Aorta (tissue), 5 donors: ENCODE measurements around the gene FAM219B. TPM values are rescaled to one million over a fixed set of nuclear protein-coding genes. Genes with fewer than 3 reads are reported as not detected.
"Not testable (repeated sequence)": the region's sequence is repeated elsewhere in the genome, so short reads cannot be mapped to it uniquely, and the experiment has no call there.

ENCODE experiments used
- ATAC-seq: fragments of 200-7000 bp; cut with Tn5 transposase; one replicate; pipeline ENCODE4 v1.9.1; 2022; ENCODE audit warnings: moderate library complexity; ENCODE audit not compliant: low FRiP score
- DNase-seq, 2 donors: peaks; one replicate each; pipeline ENCODE4 v3.0.0-alpha.2; 2020
- H3K27ac ChIP-seq, 2 donors: one replicate each; pipeline ENCODE4 v1.5.1; 2013; ENCODE audit warnings: low read length in 2 of 2, mild to moderate bottlenecking in 2 of 2, moderate library complexity in 2 of 2, control low read depth in 1 of 2, inconsistent platforms in 1 of 2, low read depth in 1 of 2
- H3K27me3 ChIP-seq, 2 donors: one replicate each; pipeline ENCODE4 v1.6.1; 2013; ENCODE audit warnings: control low read depth in 1 of 2, low read length in 1 of 2, mild to moderate bottlenecking in 1 of 2, moderate library complexity in 1 of 2; ENCODE audit not compliant: insufficient read depth in 2 of 2, control insufficient read depth in 1 of 2
- H3K36me3 ChIP-seq, 2 donors: one replicate each; pipeline ENCODE4 v1.6.1; 2013; ENCODE audit warnings: control low read depth in 1 of 2, low read length in 1 of 2, mild to moderate bottlenecking in 1 of 2; ENCODE audit not compliant: insufficient read depth in 2 of 2, control insufficient read depth in 1 of 2
- H3K4me1 ChIP-seq, 2 donors: one replicate each; pipeline ENCODE4 v1.6.1; 2013; ENCODE audit warnings: low read length in 2 of 2, control low read depth in 1 of 2, mild to moderate bottlenecking in 1 of 2, moderate library complexity in 1 of 2; ENCODE audit not compliant: insufficient read depth in 2 of 2, control insufficient read depth in 1 of 2
- H3K4me3 ChIP-seq, 2 donors: one replicate each; pipeline ENCODE4 v1.5.1; 2013; ENCODE audit warnings: low read length in 2 of 2, control low read depth in 1 of 2, mild to moderate bottlenecking in 1 of 2
- H3K9me3 ChIP-seq: one replicate; pipeline ENCODE4 v1.6.1; 2013; ENCODE audit warnings: mild to moderate bottlenecking, low read length; ENCODE audit not compliant: control insufficient read depth
- WGBS, 2 donors: extraction: QIAGEN DNeasy Blood & Tissue Kit; methylation state at CpG; one replicate each; pipeline ENCODE4 v1.1.7; 2013; 5-methylcytosine and 5-hydroxymethylcytosine counted together
- intact Hi-C, 2 donors: fragments of 100-400 bp; cut with DNase I; formaldehyde crosslinking; loops; one replicate each; pipeline versions ENCODE4 v1.14.2 to v1.15.0; 2022
- polyA plus RNA-seq, 2 donors: library from polyadenylated mRNA; stranded (reverse); fragments of 200-250 nt; gene quantifications; one replicate each; pipeline ENCODE4 v1.2.3, GENCODE V29; 2013
- total RNA-seq, 2 donors: library from RNA; stranded (reverse); fragmentation: NEBNext Ultra II Directional; extraction: Animal tissue kit (Norgen Biotek cat#: 25700); gene quantifications; one replicate each; pipeline ENCODE4 v1.2.1, GENCODE V29; 2021
- donor health status: healthy with polysubstance abuse.
- donor health status: Bipolar disorder and iron deficiency.
- donor health status: DM: no; HTN: no; CAD: no.
- donor health status: DM: no; HTN: no; CAD: no.
- donor health status: DM: yes; HTN: yes; CAD: no.

Gene FAM219B
- total and polyA plus RNA-seq, 4 donors = 29.6 to 88.4 (median 62.9) TPM

GRCh38 chr15:74889883-74890664 is 16.6 kb downstream of the FAM219B start, which contains the start of gene MPI:
TSS of gene MPI (plus strand) at chr15:74890042. CDS start at chr15:74890074, 32 bp downstream.
- intact Hi-C loops = loop anchor here in 1 of 2 donors (10.0 kb wide), 1 partner anchor 45 kb away; the partner anchor contains the start of gene ULK3
- H3K27ac ChIP-seq = peak within 1 kb of the TSS in 1 of 2 donors; percentile 8
- DNase-seq (peak; percentile 92 to 95), ATAC-seq (peak; percentile 95)
- 1% methylated on average over 47 of the region's 47 CpGs for WGBS, 2 donors
- H3K9me3 ChIP-seq = no peaks in the 10 kb centered on the region
- H3K4me3 ChIP-seq = peak within 1 kb of the TSS; percentile 9 to 51
- H3K36me3 ChIP-seq = no peaks in the 10 kb centered on the region
- H3K27me3 ChIP-seq = no peaks in the 10 kb centered on the region
- no peaks in the 10 kb centered on the region for H3K4me1 ChIP-seq

DNA sequence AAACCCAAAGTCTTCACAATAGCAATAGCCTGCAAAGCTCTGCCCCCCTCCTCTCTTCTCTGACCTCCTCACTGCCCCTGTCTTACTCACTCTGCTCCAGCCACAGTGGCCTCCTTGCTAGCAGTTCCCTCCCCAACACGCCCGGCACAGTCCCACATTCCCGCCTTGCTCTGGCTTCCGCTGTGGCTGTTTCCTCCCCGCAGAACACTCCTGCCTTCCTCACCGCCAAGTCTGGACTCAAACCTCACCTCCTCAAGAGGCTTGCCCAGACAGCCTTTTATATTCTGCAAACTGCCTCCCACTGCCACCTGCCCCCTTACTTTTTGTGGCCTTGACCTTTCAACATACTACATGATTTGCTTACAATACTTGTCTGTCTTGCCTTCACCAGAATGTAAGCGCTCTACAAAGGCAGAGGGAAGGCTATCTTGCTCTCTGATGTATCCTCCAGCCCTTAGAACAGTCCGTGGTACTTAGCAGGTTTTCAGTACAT is 17.2 kb downstream of the FAM219B start:
- no peaks in the 10 kb centered on the region for H3K4me1 ChIP-seq
- no peaks in the 10 kb centered on the region for H3K27me3 ChIP-seq
- H3K27ac ChIP-seq = no peak overlapping the region
- peak; percentile 74 to 82 for DNase-seq
- WGBS, 2 donors = 7 to 8% methylated on average over 8 of the region's 8 CpGs
- peak; percentile 65 for ATAC-seq
- no peaks in the 10 kb centered on the region for H3K9me3 ChIP-seq
- intact Hi-C loops = no loop called here
- peak overlapping the region; percentile 2 to 51 for H3K4me3 ChIP-seq
- H3K36me3 ChIP-seq = no peaks in the 10 kb centered on the region

- no peak overlapping the region for H3K4me3 ChIP-seq
- 95 to 97% methylated on average over 4 of the region's 4 CpGs for WGBS, 2 donors
- no peaks in the 10 kb centered on the region for H3K4me1 ChIP-seq
- no peaks in the 10 kb centered on the region for H3K36me3 ChIP-seq
- H3K9me3 ChIP-seq = no peaks in the 10 kb centered on the region
- intact Hi-C loops = no loop called here
- DNase-seq (no peak), ATAC-seq (no peak)
- H3K27ac ChIP-seq = peak overlapping the region in 1 of 2 donors; percentile 8
- no peaks in the 10 kb centered on the region for H3K27me3 ChIP-seq
Observed at GRCh38 chr15:74888716-74889115, 17.9 kb downstream of the FAM219B start.

DNA sequence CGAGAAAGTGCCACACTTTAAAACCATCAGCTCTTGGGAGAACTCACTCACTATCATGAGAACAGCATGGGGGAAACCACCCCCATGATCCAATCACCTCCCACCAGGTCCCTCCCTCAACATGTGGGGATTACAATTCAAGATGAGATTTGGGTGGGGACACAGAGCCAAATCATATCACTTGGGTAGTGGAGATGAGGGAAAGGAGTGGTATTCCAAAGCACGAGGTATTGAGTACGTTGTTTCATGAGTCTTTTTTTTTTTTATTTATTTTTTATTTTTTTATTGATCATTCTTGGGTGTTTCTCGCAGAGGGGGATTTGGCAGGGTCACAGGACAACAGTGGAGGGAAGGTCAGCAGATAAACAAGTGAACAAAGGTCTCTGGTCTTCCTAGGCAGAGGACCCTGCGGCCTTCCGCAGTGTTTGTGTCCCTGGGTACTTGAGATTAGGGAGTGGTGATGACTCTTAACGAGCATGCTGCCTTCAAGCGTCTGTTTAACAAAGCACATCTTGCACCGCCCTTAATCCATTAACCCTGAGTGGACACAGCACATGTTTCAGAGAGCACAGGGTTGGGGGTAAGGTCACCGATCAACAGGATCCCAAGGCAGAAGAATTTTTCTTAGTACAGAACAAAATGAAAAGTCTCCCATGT is 19.0 kb downstream of the FAM219B start:
- H3K36me3 ChIP-seq, H3K4me3 ChIP-seq, H3K27ac ChIP-seq, H3K27me3 ChIP-seq, H3K9me3 ChIP-seq, ATAC-seq, H3K4me1 ChIP-seq, DNase-seq, intact Hi-C loops: not testable (repeated sequence)
- WGBS, 2 donors = 86 to 97% methylated on average over 7 to 10 of the region's 10 CpGs

- H3K4me1 ChIP-seq = no peaks in the 10 kb centered on the region
- H3K4me3 ChIP-seq = no peak overlapping the region
- H3K27me3 ChIP-seq = no peaks in the 10 kb centered on the region
- H3K9me3 ChIP-seq = no peaks in the 10 kb centered on the region
- WGBS, 2 donors = 92% methylated on average over 5 of the region's 5 CpGs
- H3K27ac ChIP-seq = no peak overlapping the region
- intact Hi-C loops = no loop called here
- no peak for DNase-seq
- H3K36me3 ChIP-seq = no peaks in the 10 kb centered on the region
- ATAC-seq = no peak
Observed at GRCh38 chr15:74885461-74885860, 21.2 kb downstream of the FAM219B start.

GRCh38 chr15:74884428-74885223 is 22.0 kb downstream of the FAM219B start:
- 73 to 78% methylated on average over 4 of the region's 4 CpGs for WGBS, 2 donors
- no peak for ATAC-seq

GRCh38 chr15:74882528-74882927 is 24.1 kb downstream of the FAM219B start:
- WGBS, 2 donors = 93 to 96% methylated on average over 6 of the region's 6 CpGs
- intact Hi-C loops = no loop called here

More at GRCh38 chr15:74884428-74885223, 22.0 kb downstream of the FAM219B start:
- intact Hi-C loops = no loop called here
- no peak for DNase-seq
- Histone ChIP-seq H3K36me3 (no peaks in the 10 kb centered on the region), H3K27me3 (no peaks in the 10 kb centered on the region), H3K4me1 (no peaks in the 10 kb centered on the region), H3K27ac (no peak overlapping the region), H3K9me3 (no peaks in the 10 kb centered on the region), H3K4me3 (no peak overlapping the region)

DNA sequence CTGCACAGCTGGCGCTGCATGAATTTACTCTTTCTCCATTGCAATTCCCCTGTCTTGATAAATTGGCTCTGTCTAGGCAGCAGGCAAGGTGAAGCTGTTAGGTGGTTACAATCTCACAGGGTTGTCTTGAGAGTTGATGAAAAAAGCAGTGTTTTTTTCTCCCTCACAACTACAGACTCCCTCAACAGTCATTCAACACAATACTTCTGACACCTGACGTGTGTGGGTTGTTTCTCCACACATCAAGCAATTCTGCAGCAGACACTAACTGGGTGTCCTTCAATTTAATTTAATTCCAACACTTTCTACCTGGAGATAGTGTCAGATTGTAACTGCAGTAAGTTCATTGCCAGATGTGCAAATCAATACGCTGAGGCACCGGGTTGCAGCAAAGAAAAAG is 28.4 kb downstream of the FAM219B start:
- H3K4me3 ChIP-seq = no peak overlapping the region
- no peak for DNase-seq
- no peaks in the 10 kb centered on the region for H3K9me3 ChIP-seq
- whole genome bisulfite sequencing, 2 donors = 85 to 89% methylated on average over 4 of the region's 4 CpGs
- H3K4me1 ChIP-seq = no peaks in the 10 kb centered on the region
- no peak overlapping the region for H3K27ac ChIP-seq
- ATAC-seq = no peak
- intact Hi-C loops = no loop called here
- H3K27me3 ChIP-seq = no peaks in the 10 kb centered on the region
- H3K36me3 ChIP-seq = no peaks in the 10 kb centered on the region

More at GRCh38 chr15:74882528-74882927, 24.1 kb downstream of the FAM219B start:
- DNase-seq (no peak), ATAC-seq (no peak)
- H3K27ac ChIP-seq = no peak overlapping the region
- H3K4me1 ChIP-seq = no peaks in the 10 kb centered on the region
- no peaks in the 10 kb centered on the region for H3K36me3 ChIP-seq
- no peak overlapping the region for H3K4me3 ChIP-seq
- H3K9me3 ChIP-seq = no peaks in the 10 kb centered on the region
- H3K27me3 ChIP-seq = no peaks in the 10 kb centered on the region
